GM18508 (cell line): ENCODE measurements around the gene MDK.

Source experiments
- ATAC-seq: cut with Tn5 transposase; IDR thresholded peaks from one replicate; pipeline ENCODE4 v1.9.1; 2021; ENCODE audit warnings: moderate number of reproducible peaks; ENCODE audit not compliant: insufficient read depth, unreplicated experiment

Gene MDK, protein sequence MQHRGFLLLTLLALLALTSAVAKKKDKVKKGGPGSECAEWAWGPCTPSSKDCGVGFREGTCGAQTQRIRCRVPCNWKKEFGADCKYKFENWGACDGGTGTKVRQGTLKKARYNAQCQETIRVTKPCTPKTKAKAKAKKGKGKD

DNA sequence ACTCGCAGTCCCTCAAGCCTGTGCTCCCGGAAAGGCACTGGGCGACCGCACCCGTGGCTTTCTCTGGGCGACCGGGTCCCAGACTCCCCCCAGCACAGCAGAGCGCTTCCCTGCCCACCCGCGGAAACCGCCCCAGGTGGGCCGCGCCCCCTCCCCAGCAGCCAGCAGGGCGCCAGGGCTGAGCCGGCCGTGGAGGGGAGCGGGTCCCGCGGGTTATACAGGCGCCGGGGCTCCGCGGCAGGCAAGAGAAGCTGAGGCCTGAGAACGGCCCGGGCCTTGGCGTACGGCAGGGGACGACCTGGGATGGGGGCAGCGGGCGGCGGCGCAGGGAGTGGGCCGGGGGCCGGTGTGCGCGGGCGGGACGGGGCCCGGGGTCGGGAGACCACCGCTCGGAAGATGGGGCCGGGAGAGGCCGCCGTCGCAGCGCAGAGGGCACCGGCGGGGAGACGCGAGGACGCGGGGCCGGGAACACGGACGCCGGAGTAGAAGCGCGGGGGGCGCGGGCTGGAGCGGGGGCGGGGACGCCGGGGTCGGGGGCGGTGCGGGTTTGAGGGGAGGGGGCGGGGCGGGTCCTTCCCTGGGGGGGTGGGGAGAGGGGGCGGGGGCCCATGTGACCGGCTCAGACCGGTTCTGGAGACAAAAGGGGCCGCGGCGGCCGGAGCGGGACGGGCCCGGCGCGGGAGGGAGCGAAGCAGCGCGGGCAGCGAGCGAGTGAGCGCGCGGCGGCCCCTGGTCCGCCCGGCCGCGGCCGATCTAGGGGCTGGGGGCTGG, at the start of gene MDK:
Gene MDK, plus strand, starts transcription at position 622 of the 771 bp plus-strand sequence. CDS start 389 bp downstream, outside the sequence.
- no peak for ATAC-seq

GRCh38 chr11:46332093-46332567, 49.3 kb upstream of the MDK start:
- no peak for ATAC-seq

- no peak for ATAC-seq
Observed at GRCh38 chr11:46332568-46333393, 48.7 kb upstream of the MDK start.

GRCh38 chr11:46333394-46333947, 48.0 kb upstream of the MDK start:
- no peak for ATAC-seq

- no peak for ATAC-seq
Observed at GRCh38 chr11:46334211-46334610, 47.3 kb upstream of the MDK start.

- ATAC-seq, result no peak
Observed at GRCh38 chr11:46335271-46335670, 46.2 kb upstream of the MDK start.

- ATAC-seq, result no peak
Observed at GRCh38 chr11:46335890-46336562, 45.4 kb upstream of the MDK start.

DNA sequence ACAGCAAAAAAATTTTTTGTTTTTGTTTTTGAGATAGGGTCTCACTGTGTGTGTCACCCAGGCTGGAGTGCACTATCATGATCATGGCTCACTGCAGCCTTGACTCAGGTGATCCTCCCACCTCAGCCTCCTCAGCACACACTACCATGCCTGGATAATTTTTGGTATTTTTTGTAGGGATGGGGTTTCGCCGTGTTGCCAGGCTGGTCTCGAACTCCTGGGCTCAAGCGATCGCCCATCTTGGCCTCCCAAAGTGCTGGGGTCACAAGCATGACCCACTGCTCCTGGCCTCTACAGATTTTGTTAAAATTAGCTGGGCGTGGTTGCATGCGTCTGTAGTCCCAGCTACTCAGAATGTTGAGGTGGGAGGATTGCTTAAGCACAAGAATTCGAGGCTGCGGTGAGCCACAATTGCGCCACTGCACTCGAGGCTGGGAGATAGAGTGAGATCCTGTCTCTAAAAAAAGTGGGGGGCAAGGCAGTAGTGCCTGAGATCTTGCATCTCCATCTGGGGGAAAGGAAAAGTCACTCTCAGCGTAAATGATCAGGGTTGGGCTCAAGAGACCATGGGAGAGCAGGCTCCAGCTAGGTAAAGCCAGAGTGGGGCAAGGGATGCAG, 44.8 kb upstream of the MDK start:
- ATAC-seq, result no peak

DNA sequence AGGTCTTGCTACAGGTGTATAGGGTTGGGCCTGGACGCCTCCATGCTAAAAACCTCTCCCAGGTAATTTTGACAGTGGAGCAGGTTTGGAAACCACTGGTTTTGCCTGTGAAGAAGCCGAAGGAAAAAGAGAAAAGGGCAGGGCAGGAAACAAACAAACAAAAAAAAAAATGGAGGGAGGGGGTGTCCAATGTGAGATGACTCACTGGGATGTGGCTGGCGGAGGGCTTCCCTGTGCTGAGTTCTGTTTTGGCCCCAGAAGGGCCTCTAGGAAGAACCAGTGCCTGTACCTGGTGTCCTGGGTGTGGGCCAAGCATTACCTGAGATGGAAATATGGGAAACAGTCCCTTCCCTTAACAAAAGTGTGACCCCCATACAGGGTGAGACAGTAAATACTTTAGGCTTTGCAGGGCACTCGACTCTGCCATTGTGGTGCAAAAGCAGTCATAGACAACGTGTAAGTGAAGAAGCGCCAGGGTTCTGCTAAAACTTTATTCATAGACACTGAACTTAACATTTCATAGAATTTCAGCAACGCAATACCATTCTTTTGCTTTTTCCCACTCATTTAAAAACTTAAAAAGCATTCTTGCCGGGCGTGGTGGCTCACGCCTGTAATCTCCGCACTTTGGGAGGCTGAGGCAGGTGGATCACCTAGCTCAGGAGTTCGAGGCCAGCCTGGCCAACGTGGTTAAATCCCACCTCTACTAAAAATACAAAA, 43.7 kb upstream of the MDK start:
- ATAC-seq, result no peak

DNA sequence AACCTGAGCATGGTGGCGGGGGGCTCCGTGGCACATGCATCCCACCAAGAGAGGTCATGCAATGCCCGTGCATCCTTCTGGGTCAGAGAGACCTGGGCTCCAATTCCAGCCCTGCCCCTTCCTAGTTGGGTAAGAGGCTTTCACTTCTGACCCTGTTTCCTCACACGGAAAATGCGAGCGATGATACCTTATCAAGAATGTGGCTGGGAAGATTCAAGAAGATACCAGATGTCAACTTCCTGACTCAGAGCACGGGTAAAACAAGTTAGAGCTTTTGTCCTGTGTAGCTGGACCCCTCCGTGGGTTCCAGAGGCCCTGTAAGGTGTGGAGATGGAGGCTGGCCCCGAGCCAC, 42.9 kb upstream of the MDK start:
- ATAC-seq, result no peak

GRCh38 chr11:46338988-46339666, 42.3 kb upstream of the MDK start:
- ATAC-seq, result no peak

- no peak for ATAC-seq
Observed at GRCh38 chr11:46339816-46340215, 41.7 kb upstream of the MDK start.

DNA sequence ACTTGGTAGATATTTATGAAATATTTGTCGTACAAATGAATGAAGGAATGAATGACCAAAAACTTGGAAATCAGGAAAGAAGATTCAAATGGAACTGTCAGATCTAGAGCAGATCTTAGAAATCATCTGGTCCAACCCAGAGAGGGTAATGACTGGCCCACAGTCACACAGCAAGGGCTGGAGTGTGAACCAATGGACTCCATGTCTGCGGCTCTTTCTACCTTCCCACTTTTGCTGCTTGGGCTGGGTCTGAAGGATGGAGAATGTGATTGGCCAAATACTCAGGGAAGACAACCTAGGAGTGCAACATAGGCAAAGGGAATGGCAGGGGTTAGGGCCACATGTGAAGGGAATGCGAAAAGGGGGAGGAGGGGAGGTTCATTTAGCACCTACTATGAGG, 40.0 kb upstream of the MDK start:
- ATAC-seq, result no peak

- no peak for ATAC-seq
Observed at GRCh38 chr11:46342239-46342638, 39.2 kb upstream of the MDK start.

DNA sequence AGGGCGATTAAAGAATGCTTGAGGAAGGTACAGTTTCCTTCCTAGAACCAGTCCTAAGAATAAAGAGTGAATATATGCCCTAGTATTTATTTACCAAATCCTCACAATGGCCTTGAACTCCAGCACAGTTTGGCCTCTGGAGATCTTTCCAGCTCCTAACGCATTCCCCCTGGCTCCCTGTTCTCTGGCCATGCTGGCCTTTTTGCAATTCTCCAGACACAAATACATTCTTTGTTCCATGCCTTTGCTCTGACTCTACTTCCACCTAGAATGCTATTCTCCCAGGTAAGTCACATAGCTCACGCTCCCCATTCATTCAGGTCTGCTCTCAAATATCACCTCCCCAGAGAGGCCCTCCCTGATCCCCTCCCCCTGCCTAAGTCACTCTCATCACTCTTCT, 37.9 kb upstream of the MDK start:
- no peak for ATAC-seq

- ATAC-seq, result no peak
Observed at GRCh38 chr11:46345131-46345597, 36.3 kb upstream of the MDK start.

- no peak for ATAC-seq
Observed at GRCh38 chr11:46345881-46346484, 35.5 kb upstream of the MDK start.

GRCh38 chr11:46346886-46347636, 34.4 kb upstream of the MDK start, which contains the start of gene DGKZ:
Gene DGKZ (plus strand): TSS chr11:46347463. CDS start chr11:46347660, 197 bp downstream.
- ATAC-seq, result no peak
